ENCODE data around the gene NUP50.

Gene NUP50

DNA sequence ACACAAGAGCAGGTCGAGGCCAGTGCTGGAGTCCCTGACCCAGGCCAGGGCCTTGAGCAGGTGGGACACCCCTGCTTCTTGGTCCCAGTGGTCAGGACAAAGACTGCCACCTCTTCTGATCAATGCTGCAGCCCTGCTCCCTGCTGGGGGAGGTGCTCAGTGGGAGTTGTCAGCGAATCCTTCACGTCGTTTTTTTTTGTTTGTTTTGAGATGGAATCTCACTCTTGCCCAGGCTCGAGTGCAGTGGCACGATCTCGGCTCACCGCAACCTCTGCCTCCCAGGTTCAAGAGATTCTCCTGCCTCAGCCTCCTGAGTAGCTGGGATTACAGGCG is 34.7 kb downstream of the NUP50 start:
- TF ChIP-seq ESRRG (CRISPR knock-in tag; IDR thresholded peaks at IDR 0.05) (no peak), POU6F1 (CRISPR knock-in tag; IDR thresholded peaks at IDR 0.05; ENCODE audit: borderline replicate concordance, low read depth) (no peak), CSRNP3 (CRISPR knock-in tag; IDR thresholded peaks at IDR 0.05) (no peak), SNAI2 (CRISPR knock-in tag; IDR thresholded peaks at IDR 0.05) (no peak), ARNTL (CRISPR knock-in tag; IDR thresholded peaks at IDR 0.05; ENCODE audit: borderline replicate concordance, low read depth) (no peak), TOX (CRISPR knock-in tag; IDR thresholded peaks at IDR 0.05; ENCODE audit: borderline replicate concordance) (no peak), ZC3H10 (CRISPR knock-in tag; IDR thresholded peaks at IDR 0.05) (no peak), ZNF70 (CRISPR knock-in tag; IDR thresholded peaks at IDR 0.05) (no peak)

DNA sequence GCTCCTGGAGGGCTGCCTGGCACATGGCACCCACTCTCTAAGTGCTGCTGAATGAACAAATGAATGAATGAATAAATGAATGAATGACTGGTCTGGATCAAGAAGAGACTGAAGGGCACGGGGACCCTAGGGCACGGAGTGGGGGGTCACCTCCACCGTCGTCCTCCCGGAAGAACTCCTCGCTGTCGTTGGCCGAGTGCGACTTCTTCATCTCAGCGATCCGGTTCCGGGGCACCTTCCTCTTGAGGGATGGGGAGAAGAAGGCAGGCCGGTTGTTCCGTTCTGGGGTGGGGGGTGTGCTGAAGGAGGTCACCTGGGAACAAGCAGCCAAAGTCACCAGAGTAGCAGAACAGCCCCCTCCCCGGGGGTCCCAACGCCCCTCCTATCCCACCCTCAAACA is 36.0 kb downstream of the NUP50 start:
- no peak for ATAC-seq
- TF ChIP-seq RARB (CRISPR knock-in tag; IDR thresholded peaks at IDR 0.05) (no peak), ZFP3 (CRISPR knock-in tag; IDR thresholded peaks at IDR 0.05) (no peak), ISL1 (CRISPR knock-in tag; IDR thresholded peaks at IDR 0.05) (no peak), ZNF8 (CRISPR knock-in tag; IDR thresholded peaks at IDR 0.05) (no peak), TCF4 (CRISPR knock-in tag; IDR thresholded peaks at IDR 0.05; ENCODE audit: borderline replicate concordance) (no peak), BACH2 (CRISPR knock-in tag; IDR thresholded peaks at IDR 0.05; ENCODE audit: borderline replicate concordance) (no peak), CSRNP3 (CRISPR knock-in tag; IDR thresholded peaks at IDR 0.05) (no peak), ZNF565 (CRISPR knock-in tag; conservative IDR thresholded peaks at IDR 0.05; ENCODE audit: low read depth) (no peak), SNAI2 (CRISPR knock-in tag; IDR thresholded peaks at IDR 0.05) (no peak), ARNTL (CRISPR knock-in tag; IDR thresholded peaks at IDR 0.05; ENCODE audit: borderline replicate concordance, low read depth) (no peak), TOX (CRISPR knock-in tag; IDR thresholded peaks at IDR 0.05; ENCODE audit: borderline replicate concordance) (no peak), ZC3H10 (CRISPR knock-in tag; IDR thresholded peaks at IDR 0.05) (no peak)
- TF ChIP-seq, protein P1, sequence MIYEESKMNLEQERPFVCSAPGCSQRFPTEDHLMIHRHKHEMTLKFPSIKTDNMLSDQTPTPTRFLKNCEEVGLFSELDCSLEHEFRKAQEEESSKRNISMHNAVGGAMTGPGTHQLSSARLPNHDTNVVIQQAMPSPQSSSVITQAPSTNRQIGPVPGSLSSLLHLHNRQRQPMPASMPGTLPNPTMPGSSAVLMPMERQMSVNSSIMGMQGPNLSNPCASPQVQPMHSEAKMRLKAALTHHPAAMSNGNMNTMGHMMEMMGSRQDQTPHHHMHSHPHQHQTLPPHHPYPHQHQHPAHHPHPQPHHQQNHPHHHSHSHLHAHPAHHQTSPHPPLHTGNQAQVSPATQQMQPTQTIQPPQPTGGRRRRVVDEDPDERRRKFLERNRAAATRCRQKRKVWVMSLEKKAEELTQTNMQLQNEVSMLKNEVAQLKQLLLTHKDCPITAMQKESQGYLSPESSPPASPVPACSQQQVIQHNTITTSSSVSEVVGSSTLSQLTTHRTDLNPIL (CRISPR knock-in tag; IDR thresholded peaks at IDR 0.05; ENCODE audit: low read depth): no peak
- TF ChIP-seq, protein P2, sequence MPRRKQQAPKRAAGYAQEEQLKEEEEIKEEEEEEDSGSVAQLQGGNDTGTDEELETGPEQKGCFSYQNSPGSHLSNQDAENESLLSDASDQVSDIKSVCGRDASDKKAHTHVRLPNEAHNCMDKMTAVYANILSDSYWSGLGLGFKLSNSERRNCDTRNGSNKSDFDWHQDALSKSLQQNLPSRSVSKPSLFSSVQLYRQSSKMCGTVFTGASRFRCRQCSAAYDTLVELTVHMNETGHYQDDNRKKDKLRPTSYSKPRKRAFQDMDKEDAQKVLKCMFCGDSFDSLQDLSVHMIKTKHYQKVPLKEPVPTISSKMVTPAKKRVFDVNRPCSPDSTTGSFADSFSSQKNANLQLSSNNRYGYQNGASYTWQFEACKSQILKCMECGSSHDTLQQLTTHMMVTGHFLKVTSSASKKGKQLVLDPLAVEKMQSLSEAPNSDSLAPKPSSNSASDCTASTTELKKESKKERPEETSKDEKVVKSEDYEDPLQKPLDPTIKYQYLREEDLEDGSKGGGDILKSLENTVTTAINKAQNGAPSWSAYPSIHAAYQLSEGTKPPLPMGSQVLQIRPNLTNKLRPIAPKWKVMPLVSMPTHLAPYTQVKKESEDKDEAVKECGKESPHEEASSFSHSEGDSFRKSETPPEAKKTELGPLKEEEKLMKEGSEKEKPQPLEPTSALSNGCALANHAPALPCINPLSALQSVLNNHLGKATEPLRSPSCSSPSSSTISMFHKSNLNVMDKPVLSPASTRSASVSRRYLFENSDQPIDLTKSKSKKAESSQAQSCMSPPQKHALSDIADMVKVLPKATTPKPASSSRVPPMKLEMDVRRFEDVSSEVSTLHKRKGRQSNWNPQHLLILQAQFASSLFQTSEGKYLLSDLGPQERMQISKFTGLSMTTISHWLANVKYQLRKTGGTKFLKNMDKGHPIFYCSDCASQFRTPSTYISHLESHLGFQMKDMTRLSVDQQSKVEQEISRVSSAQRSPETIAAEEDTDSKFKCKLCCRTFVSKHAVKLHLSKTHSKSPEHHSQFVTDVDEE (CRISPR knock-in tag; IDR thresholded peaks at IDR 0.05): no peak
- TF ChIP-seq, protein P3, sequence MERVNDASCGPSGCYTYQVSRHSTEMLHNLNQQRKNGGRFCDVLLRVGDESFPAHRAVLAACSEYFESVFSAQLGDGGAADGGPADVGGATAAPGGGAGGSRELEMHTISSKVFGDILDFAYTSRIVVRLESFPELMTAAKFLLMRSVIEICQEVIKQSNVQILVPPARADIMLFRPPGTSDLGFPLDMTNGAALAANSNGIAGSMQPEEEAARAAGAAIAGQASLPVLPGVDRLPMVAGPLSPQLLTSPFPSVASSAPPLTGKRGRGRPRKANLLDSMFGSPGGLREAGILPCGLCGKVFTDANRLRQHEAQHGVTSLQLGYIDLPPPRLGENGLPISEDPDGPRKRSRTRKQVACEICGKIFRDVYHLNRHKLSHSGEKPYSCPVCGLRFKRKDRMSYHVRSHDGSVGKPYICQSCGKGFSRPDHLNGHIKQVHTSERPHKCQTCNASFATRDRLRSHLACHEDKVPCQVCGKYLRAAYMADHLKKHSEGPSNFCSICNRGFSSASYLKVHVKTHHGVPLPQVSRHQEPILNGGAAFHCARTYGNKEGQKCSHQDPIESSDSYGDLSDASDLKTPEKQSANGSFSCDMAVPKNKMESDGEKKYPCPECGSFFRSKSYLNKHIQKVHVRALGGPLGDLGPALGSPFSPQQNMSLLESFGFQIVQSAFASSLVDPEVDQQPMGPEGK (CRISPR knock-in tag; IDR thresholded peaks at IDR 0.05; ENCODE audit: borderline replicate concordance): no peak

More for the DNA sequence above, 34.7 kb downstream of the NUP50 start:
- ATAC-seq: no peak

DNA sequence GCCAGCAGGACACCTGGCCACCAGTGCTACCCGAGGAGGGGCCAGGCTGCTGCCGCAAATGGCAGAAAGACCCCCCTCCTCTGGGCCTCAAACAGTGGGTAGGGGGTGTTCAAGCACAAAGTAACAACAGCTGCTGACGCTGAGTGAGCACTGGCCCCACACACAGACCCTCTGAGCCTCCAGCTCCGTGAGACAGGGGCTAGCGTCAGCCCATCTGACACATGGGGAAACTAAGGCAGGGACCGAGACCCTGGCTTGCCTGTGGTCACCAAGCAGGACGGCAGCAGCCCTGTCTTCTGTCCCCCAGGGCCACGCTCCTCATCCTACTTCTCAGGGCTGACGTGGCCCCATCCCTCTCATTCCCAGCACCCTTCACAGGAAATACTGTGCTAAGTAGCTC is 36.5 kb downstream of the NUP50 start:
- no peak for TF ChIP-seq ZNF565 (CRISPR knock-in tag; conservative IDR thresholded peaks at IDR 0.05; ENCODE audit: low read depth)
- TF ChIP-seq, protein P1 (CRISPR knock-in tag; IDR thresholded peaks at IDR 0.05; ENCODE audit: low read depth): no peak
- no peak for TF ChIP-seq ZNF70 (CRISPR knock-in tag; IDR thresholded peaks at IDR 0.05)
- no peak for TF ChIP-seq GLIS3 (CRISPR knock-in tag; IDR thresholded peaks at IDR 0.05)
- no peak for TF ChIP-seq RARB (CRISPR knock-in tag; IDR thresholded peaks at IDR 0.05)
- TF ChIP-seq POU6F1 (CRISPR knock-in tag; IDR thresholded peaks at IDR 0.05; ENCODE audit: borderline replicate concordance, low read depth): no peak
- TF ChIP-seq ZFP3 (CRISPR knock-in tag; IDR thresholded peaks at IDR 0.05): no peak
- TF ChIP-seq TOX (CRISPR knock-in tag; IDR thresholded peaks at IDR 0.05; ENCODE audit: borderline replicate concordance): no peak

More for the DNA sequence above, 36.5 kb downstream of the NUP50 start:
- ATAC-seq: no peak
